Thyroid gland (tissue), 4 donors: Measurements from ENCODE around the gene CIB2. TPM values are rescaled to one million over a fixed set of nuclear protein-coding genes. Genes with fewer than 3 reads are reported as not detected.

ENCODE experiments used
- DNase-seq, 2 donors: peaks; one replicate each; pipeline ENCODE4 v3.0.0-alpha.2; 2019
- H3K27ac ChIP-seq, 3 donors: fragments of 200-600 bp; sonication (generic); 1 replicate in 2 of 3; 2 replicates in 1 of 3; pipeline ENCODE4 v1.5.1; 2016 to 2019; ENCODE audit warnings: mild to moderate bottlenecking in 1 of 3, moderate library complexity in 1 of 3
- H3K27me3 ChIP-seq: fragments of 200-600 bp; sonication (generic); one replicate; pipeline ENCODE4 v1.5.1; 2019
- H3K36me3 ChIP-seq, 2 donors: fragments of 200-600 bp; sonication (generic); one replicate each; pipeline ENCODE4 v1.5.1; 2016 to 2019
- H3K4me1 ChIP-seq, 2 donors: fragments of 200-600 bp; sonication (generic); one replicate each; pipeline ENCODE4 v1.5.1; 2017 to 2019
- H3K4me3 ChIP-seq, 3 donors: fragments of 200-600 bp; sonication (generic); replicated peaks in 1 of 3; 1 replicate in 2 of 3; 2 replicates in 1 of 3; pipeline ENCODE4 v1.5.1; 2016; ENCODE audit warnings: mild to moderate bottlenecking in 1 of 3
- H3K9me3 ChIP-seq: fragments of 200-600 bp; sonication (generic); one replicate; pipeline ENCODE4 v1.5.1; 2017
- CTCF ChIP-seq, 6 experiments: fragments of 200-600 bp in 3 of 6; fragments of 450-650 bp in 3 of 6; sonication (generic) in 3 of 6; IDR thresholded peaks; one replicate each; pipeline ENCODE4 v1.5.1; 2016 to 2019; ENCODE audit warnings: antibody characterized with exemption in 6 of 6, mild to moderate bottlenecking in 2 of 6, inconsistent platforms in 1 of 6, moderate library complexity in 1 of 6
- POLR2A ChIP-seq, 2 donors: fragments of 450-650 bp; IDR thresholded peaks; one replicate each; pipeline ENCODE4 v1.6.1; 2017; ENCODE audit warnings: antibody characterized with exemption in 2 of 2, mild to moderate bottlenecking in 2 of 2, moderate library complexity in 1 of 2
- WGBS, 2 donors: methylation state at CpG; one replicate each; pipeline ENCODE4 v1.1.5; 2017; 5-methylcytosine and 5-hydroxymethylcytosine counted together
- intact Hi-C: fragments of 100-400 bp; cut with DNase I; formaldehyde crosslinking; loops from one replicate; pipeline ENCODE4 v1.15.1; 2023
- total RNA-seq, 4 donors: library from RNA; depleted of rRNA; stranded (reverse); fragments of >200 nt; gene quantifications; one replicate each; pipeline ENCODE4 v1.2.3, GENCODE V29; 2016

CIB2 gene
- total RNA-seq, 4 donors from 2014 or later: 4.1 to 7.5 (median 4.9) TPM

GRCh38 chr15:78075490-78076230 lies 55.6 kb downstream of the CIB2 start:
- peaks cover 34 to 54% of the 10 kb centered on the region in 2 donors for H3K4me1 ChIP-seq
- intact Hi-C loops: no loop called here
- peak overlapping the region; percentile 75 to 95 (median 91) for H3K27ac ChIP-seq
- 4 to 5% methylated on average over 7 of the region's 7 CpGs for WGBS, 2 donors
- DNase-seq: peak; percentile 83 to 84
- no peaks in the 10 kb centered on the region for H3K27me3 ChIP-seq
- no peaks in the 10 kb centered on the region for H3K9me3 ChIP-seq
- no peaks in the 10 kb centered on the region for H3K36me3 ChIP-seq
- TF ChIP-seq POLR2A (IDR thresholded peaks at IDR 0.05): peak in 1 of 2 donors; percentile 55
- TF ChIP-seq CTCF (IDR thresholded peaks at IDR 0.05): peak in 1 of 6 experiments; percentile 15
- peak overlapping the region in 1 of 3 donors; percentile 60 for H3K4me3 ChIP-seq

GRCh38 chr15:78073046-78073787 lies 58.0 kb downstream of the CIB2 start:
- no peak for TF ChIP-seq POLR2A (IDR thresholded peaks at IDR 0.05)
- no peak for TF ChIP-seq CTCF (IDR thresholded peaks at IDR 0.05)
- 89 to 91% methylated on average over 5 of the region's 5 CpGs for WGBS, 2 donors
- H3K9me3 ChIP-seq: no peaks in the 10 kb centered on the region
- H3K4me3 ChIP-seq: no peak overlapping the region
- intact Hi-C loops: no loop called here
- H3K27ac ChIP-seq: peak overlapping the region; percentile 34 to 69 (median 60)
- no peak for DNase-seq
- no peaks in the 10 kb centered on the region for H3K36me3 ChIP-seq
- no peaks in the 10 kb centered on the region for H3K27me3 ChIP-seq
- H3K4me1 ChIP-seq: peaks cover 56 to 78% of the 10 kb centered on the region in 2 donors

GRCh38 chr15:78072080-78072892 lies 59.0 kb downstream of the CIB2 start:
- no peak overlapping the region for H3K4me3 ChIP-seq
- intact Hi-C loops: no loop called here

GRCh38 chr15:78071383-78071782 lies 59.9 kb downstream of the CIB2 start:
- H3K27ac ChIP-seq: peak overlapping the region in 2 of 3 donors; percentile 60 to 69
- H3K9me3 ChIP-seq: no peaks in the 10 kb centered on the region
- H3K4me1 ChIP-seq: peaks cover 70 to 92% of the 10 kb centered on the region in 2 donors
- TF ChIP-seq POLR2A (IDR thresholded peaks at IDR 0.05): no peak
- no peak for TF ChIP-seq CTCF (IDR thresholded peaks at IDR 0.05)
- no peak overlapping the region for H3K4me3 ChIP-seq
- H3K36me3 ChIP-seq: no peaks in the 10 kb centered on the region
- 68 to 94% methylated on average over 2 of the region's 2 CpGs for WGBS, 2 donors
- intact Hi-C loops: no loop called here
- no peaks in the 10 kb centered on the region for H3K27me3 ChIP-seq
- no peak for DNase-seq

More at GRCh38 chr15:78072080-78072892, 59.0 kb downstream of the CIB2 start:
- no peaks in the 10 kb centered on the region for H3K27me3 ChIP-seq
- H3K9me3 ChIP-seq: no peaks in the 10 kb centered on the region
- H3K27ac ChIP-seq: peak overlapping the region; percentile 34 to 69 (median 60)
- TF ChIP-seq POLR2A (IDR thresholded peaks at IDR 0.05) (peak in 1 of 2 donors; percentile 22), CTCF (IDR thresholded peaks at IDR 0.05) (no peak)
- H3K4me1 ChIP-seq: peaks cover 65 to 87% of the 10 kb centered on the region in 2 donors
- no peaks in the 10 kb centered on the region for H3K36me3 ChIP-seq
- WGBS, 2 donors: 44 to 48% methylated on average over 9 of the region's 9 CpGs
- peak in 1 of 2 donors; percentile 22 for DNase-seq
